OCI-LY3 (cell line): ENCODE data around the gene CDH18.

Experiments
- H2AFZ ChIP-seq: fragments of 200-600, 300-600 bp; shearing (Covaris generic); 2 replicates; pipeline ENCODE4 v1.6.0; 2014; ENCODE audit warnings: antibody characterized with exemption, low read depth, low read length
- H3K27ac ChIP-seq: fragments of 200-600, 300-600 bp; sonication (generic); 2 replicates; pipeline ENCODE4 v1.5.1; 2014; ENCODE audit warnings: mild to moderate bottlenecking, low read length, moderate library complexity, mixed read lengths
- H3K27me3 ChIP-seq: fragments of 200-600, 300-600 bp; sonication (generic); 2 replicates; pipeline ENCODE4 v1.6.1; 2014; ENCODE audit warnings: low read depth, low read length, mixed read lengths
- H3K36me3 ChIP-seq: fragments of 200-600, 300-600 bp; sonication (generic); replicated peaks from 2 replicates; pipeline ENCODE3; 2014; ENCODE audit warnings: low read depth, low read length, mixed read lengths
- H3K4me1 ChIP-seq: fragments of 300-600, 200-600 bp; sonication (generic); 2 replicates; pipeline ENCODE4 v1.6.1; 2014; ENCODE audit warnings: low read length, mixed read lengths
- H3K4me2 ChIP-seq: fragments of 200-600, 300-600 bp; sonication (generic); 2 replicates; pipeline ENCODE4 v1.6.1; 2014; ENCODE audit warnings: low read length, mixed read lengths
- H3K4me3 ChIP-seq: fragments of 300-600, 200-600 bp; sonication (generic); 2 replicates; pipeline ENCODE4 v1.5.1; 2014; ENCODE audit warnings: antibody characterized with exemption, mild to moderate bottlenecking, low read length, moderate library complexity
- H3K79me2 ChIP-seq: fragments of 300-600, 200-600 bp; shearing (Covaris generic); 2 replicates; pipeline ENCODE4 v1.6.1; 2014; ENCODE audit warnings: mild to moderate bottlenecking, low read length, mixed read lengths
- H3K9ac ChIP-seq: fragments of 300-600, 200-600 bp; shearing (Covaris generic); 2 replicates; pipeline ENCODE4 v1.6.0; 2014; ENCODE audit warnings: mild to moderate bottlenecking, low read length, moderate library complexity
- H3K9me3 ChIP-seq: fragments of 200-600, 300-600 bp; shearing (Covaris generic); 2 replicates; pipeline ENCODE4 v1.6.1; 2014; ENCODE audit warnings: low read length, mixed read lengths; ENCODE audit not compliant: insufficient read depth
- H4K20me1 ChIP-seq: fragments of 200-600, 300-600 bp; sonication (generic); 2 replicates; pipeline ENCODE4 v1.6.1; 2016; ENCODE audit warnings: low read length, mixed read lengths; ENCODE audit not compliant: insufficient read depth
- EZH2phosphoT487 ChIP-seq: fragments of 200-600 bp; shearing (Covaris generic); IDR thresholded peaks from 2 replicates; pipeline ENCODE4 v1.6.1; 2018; ENCODE audit warnings: antibody characterized with exemption, mixed run types, low read depth
- TF ChIP-seq, protein P1 (sequence below): fragments of 200-600, 300-600 bp; sonication (generic); IDR thresholded peaks from 2 replicates; pipeline ENCODE4 v1.5.1; 2014; ENCODE audit warnings: antibody characterized with exemption, low read length, low read depth

Gene CDH18

DNA sequence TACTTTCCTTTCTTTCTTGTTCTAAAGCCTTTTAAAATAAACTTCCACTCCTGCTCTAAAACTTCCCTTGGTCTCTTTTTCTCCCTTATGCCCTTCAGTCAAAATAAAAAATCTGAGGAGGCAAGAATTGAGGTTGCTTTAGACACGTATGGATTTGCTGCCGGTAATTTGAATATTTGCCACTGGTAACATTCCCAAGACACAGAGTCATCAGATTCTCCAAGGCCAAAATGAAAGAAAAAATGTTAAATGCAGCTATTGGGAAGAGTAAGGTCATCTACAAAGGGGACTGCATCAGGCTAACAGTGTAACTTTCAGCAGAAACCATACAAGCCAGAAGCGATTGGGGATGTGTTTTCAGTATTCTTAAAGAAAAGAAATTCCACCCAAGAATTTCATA, 311.1 kb downstream of the CDH18 start:
- Histone ChIP-seq H3K36me3 (no peaks in the 10 kb centered on the region), H3K9ac (no peak overlapping the region), H3K4me1 (no peaks in the 10 kb centered on the region), H2AFZ (no peak overlapping the region), H3K4me3 (no peak overlapping the region), H3K9me3 (no peaks in the 10 kb centered on the region), H3K4me2 (no peak overlapping the region), H3K79me2 (no peaks in the 10 kb centered on the region), H3K27ac (no peak overlapping the region), H4K20me1 (no peaks in the 10 kb centered on the region), H3K27me3 (no peaks in the 10 kb centered on the region)
- TF ChIP-seq, protein P1, sequence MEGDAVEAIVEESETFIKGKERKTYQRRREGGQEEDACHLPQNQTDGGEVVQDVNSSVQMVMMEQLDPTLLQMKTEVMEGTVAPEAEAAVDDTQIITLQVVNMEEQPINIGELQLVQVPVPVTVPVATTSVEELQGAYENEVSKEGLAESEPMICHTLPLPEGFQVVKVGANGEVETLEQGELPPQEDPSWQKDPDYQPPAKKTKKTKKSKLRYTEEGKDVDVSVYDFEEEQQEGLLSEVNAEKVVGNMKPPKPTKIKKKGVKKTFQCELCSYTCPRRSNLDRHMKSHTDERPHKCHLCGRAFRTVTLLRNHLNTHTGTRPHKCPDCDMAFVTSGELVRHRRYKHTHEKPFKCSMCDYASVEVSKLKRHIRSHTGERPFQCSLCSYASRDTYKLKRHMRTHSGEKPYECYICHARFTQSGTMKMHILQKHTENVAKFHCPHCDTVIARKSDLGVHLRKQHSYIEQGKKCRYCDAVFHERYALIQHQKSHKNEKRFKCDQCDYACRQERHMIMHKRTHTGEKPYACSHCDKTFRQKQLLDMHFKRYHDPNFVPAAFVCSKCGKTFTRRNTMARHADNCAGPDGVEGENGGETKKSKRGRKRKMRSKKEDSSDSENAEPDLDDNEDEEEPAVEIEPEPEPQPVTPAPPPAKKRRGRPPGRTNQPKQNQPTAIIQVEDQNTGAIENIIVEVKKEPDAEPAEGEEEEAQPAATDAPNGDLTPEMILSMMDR: no peak
- TF ChIP-seq EZH2phosphoT487: no peak

DNA sequence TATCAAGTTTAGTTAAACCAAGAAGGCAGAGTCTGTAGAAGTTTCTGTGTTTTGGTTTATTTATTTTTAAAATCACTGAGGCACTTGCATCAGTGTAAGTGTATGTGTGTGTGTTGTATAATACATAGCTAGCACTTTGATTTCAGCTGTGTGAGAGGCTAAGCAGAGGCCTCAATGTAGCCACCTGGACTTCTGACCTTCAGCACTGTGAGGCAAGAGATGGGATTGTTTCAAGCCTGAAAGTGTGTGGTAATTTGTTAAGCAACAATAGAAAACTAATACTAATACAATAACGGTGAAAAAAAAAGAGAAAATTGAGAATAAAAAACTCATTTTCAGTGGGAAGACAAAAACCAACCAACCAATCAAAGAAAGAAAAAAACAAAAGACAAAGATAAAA, 327.3 kb downstream of the CDH18 start:
- Histone ChIP-seq H3K9ac (no peak overlapping the region), H3K36me3 (no peaks in the 10 kb centered on the region), H3K27ac (no peak overlapping the region), H3K4me3 (no peak overlapping the region), H4K20me1 (no peaks in the 10 kb centered on the region), H2AFZ (no peak overlapping the region), H3K79me2 (no peaks in the 10 kb centered on the region), H3K27me3 (no peaks in the 10 kb centered on the region), H3K4me2 (no peak overlapping the region), H3K4me1 (no peaks in the 10 kb centered on the region), H3K9me3 (no peaks in the 10 kb centered on the region)
- TF ChIP-seq, protein P1: no peak
- TF ChIP-seq EZH2phosphoT487: no peak

DNA sequence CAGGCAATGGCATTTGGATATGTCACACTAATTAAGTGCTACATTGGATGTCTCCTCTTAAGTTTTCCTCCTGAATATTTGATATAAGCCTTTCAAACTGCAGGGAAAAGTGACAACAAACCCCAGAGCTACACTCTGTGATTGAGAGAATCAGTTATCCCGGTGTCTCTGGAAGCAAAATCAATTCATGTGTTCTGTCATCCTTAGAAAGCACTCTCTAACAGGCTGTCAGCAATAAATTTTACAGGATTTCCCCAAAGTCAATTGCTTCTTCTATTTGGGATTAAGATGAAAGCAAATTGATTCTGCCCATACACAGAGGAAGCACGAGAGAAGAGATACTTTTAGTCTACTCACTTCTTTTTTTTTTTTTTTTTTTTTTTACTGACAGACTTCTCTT, 332.4 kb downstream of the CDH18 start:
- H3K4me2 ChIP-seq: no peak overlapping the region
- no peaks in the 10 kb centered on the region for H3K9me3 ChIP-seq
- H3K9ac ChIP-seq: no peak overlapping the region
- no peak overlapping the region for H3K4me3 ChIP-seq
- no peak overlapping the region for H2AFZ ChIP-seq
- no peaks in the 10 kb centered on the region for H3K36me3 ChIP-seq
- no peaks in the 10 kb centered on the region for H3K79me2 ChIP-seq
- H3K4me1 ChIP-seq: no peaks in the 10 kb centered on the region
- TF ChIP-seq EZH2phosphoT487: no peak
- TF ChIP-seq, protein P1: no peak
- no peaks in the 10 kb centered on the region for H4K20me1 ChIP-seq
- no peak overlapping the region for H3K27ac ChIP-seq
- no peaks in the 10 kb centered on the region for H3K27me3 ChIP-seq

DNA sequence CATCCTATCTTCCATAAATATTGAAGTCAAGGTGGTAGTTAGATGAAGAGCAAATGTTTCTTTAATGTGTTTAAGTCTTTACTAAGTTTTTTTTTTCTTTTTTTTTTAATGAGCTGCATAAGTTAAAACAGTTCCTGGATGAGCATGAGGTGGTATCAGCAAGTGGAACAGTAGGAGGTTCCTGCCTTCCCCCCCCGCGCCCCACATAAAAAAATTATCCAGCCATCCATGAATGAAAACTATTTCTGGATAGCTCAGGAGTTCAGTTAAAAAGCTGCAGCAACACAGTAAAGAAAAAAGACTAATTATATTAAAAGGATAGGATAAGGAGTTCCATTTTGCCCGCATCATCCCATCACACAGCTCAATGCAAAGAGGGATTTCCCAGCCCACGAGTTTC, 349.5 kb downstream of the CDH18 start:
- no peak overlapping the region for H2AFZ ChIP-seq
- no peaks in the 10 kb centered on the region for H3K27me3 ChIP-seq
- no peaks in the 10 kb centered on the region for H3K4me1 ChIP-seq
- no peak overlapping the region for H3K9ac ChIP-seq
- TF ChIP-seq EZH2phosphoT487: no peak
- TF ChIP-seq, protein P1: no peak
- no peaks in the 10 kb centered on the region for H4K20me1 ChIP-seq
- H3K4me2 ChIP-seq: no peak overlapping the region
- H3K79me2 ChIP-seq: no peaks in the 10 kb centered on the region
- H3K27ac ChIP-seq: no peak overlapping the region
- no peaks in the 10 kb centered on the region for H3K36me3 ChIP-seq
- no peaks in the 10 kb centered on the region for H3K9me3 ChIP-seq
- H3K4me3 ChIP-seq: no peak overlapping the region
